C4-2B (cell line): ENCODE data around the gene VASH2.

Source experiments
- CTCF ChIP-seq: fragments of 450-650 bp; conservative IDR thresholded peaks from 2 replicates; pipeline ENCODE4 v1.5.1; 2017; ENCODE audit warnings: mild to moderate bottlenecking
- ZFX ChIP-seq: fragments of 450-650 bp; IDR thresholded peaks from 2 replicates; pipeline ENCODE4 v1.6.1; 2017

GRCh38 chr1:212982430-212983152 is 32.2 kb downstream of the VASH2 start:
- TF ChIP-seq CTCF = no peak
- TF ChIP-seq ZFX = no peak
